HL-60 (cell line): ENCODE data around the gene GFRA4.

Experiments
- SPI1 ChIP-seq: IDR thresholded peaks from 2 replicates; pipeline ENCODE4 v1.6.1; 2012; ENCODE audit warnings: low read depth, mild to moderate bottlenecking, borderline replicate concordance
- TF ChIP-seq, protein P1 (sequence below): IDR thresholded peaks from one replicate; pipeline ENCODE4 v1.5.1; 2011; ENCODE audit warnings: low read length, control low read depth, inconsistent platforms; ENCODE audit not compliant: insufficient read depth
- TF ChIP-seq, protein P2 (sequence below): IDR thresholded peaks from 2 replicates; pipeline ENCODE4 v1.6.1; 2012; ENCODE audit warnings: low read depth; ENCODE audit not compliant: insufficient replicate concordance

DNA sequence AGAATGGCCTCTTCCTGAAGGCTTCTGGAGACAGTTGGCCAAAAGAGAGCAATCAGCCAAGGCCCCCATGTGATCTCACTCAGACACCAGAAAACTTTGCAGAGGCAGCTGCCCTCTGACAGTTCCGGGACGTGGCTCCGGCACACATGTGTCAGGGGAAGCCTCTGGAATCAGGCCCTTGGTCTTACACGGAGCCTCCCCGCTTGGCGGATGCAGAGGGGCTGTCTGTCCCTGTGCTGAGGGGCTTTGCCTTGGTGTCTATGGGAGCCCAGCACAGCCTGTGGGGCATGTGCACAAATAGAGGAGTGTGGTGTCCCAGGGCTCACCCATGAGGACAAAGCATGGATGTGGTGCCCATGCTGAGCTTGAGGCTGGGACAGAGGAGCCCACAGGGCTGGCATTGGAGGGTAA is 35.4 kb upstream of the GFRA4 start:
- TF ChIP-seq, protein P1, sequence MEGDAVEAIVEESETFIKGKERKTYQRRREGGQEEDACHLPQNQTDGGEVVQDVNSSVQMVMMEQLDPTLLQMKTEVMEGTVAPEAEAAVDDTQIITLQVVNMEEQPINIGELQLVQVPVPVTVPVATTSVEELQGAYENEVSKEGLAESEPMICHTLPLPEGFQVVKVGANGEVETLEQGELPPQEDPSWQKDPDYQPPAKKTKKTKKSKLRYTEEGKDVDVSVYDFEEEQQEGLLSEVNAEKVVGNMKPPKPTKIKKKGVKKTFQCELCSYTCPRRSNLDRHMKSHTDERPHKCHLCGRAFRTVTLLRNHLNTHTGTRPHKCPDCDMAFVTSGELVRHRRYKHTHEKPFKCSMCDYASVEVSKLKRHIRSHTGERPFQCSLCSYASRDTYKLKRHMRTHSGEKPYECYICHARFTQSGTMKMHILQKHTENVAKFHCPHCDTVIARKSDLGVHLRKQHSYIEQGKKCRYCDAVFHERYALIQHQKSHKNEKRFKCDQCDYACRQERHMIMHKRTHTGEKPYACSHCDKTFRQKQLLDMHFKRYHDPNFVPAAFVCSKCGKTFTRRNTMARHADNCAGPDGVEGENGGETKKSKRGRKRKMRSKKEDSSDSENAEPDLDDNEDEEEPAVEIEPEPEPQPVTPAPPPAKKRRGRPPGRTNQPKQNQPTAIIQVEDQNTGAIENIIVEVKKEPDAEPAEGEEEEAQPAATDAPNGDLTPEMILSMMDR: no peak
- TF ChIP-seq, protein P2, sequence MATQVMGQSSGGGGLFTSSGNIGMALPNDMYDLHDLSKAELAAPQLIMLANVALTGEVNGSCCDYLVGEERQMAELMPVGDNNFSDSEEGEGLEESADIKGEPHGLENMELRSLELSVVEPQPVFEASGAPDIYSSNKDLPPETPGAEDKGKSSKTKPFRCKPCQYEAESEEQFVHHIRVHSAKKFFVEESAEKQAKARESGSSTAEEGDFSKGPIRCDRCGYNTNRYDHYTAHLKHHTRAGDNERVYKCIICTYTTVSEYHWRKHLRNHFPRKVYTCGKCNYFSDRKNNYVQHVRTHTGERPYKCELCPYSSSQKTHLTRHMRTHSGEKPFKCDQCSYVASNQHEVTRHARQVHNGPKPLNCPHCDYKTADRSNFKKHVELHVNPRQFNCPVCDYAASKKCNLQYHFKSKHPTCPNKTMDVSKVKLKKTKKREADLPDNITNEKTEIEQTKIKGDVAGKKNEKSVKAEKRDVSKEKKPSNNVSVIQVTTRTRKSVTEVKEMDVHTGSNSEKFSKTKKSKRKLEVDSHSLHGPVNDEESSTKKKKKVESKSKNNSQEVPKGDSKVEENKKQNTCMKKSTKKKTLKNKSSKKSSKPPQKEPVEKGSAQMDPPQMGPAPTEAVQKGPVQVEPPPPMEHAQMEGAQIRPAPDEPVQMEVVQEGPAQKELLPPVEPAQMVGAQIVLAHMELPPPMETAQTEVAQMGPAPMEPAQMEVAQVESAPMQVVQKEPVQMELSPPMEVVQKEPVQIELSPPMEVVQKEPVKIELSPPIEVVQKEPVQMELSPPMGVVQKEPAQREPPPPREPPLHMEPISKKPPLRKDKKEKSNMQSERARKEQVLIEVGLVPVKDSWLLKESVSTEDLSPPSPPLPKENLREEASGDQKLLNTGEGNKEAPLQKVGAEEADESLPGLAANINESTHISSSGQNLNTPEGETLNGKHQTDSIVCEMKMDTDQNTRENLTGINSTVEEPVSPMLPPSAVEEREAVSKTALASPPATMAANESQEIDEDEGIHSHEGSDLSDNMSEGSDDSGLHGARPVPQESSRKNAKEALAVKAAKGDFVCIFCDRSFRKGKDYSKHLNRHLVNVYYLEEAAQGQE: no peak
- no peak for TF ChIP-seq SPI1
